ENCODE measurements around the gene EFS.

DNA sequence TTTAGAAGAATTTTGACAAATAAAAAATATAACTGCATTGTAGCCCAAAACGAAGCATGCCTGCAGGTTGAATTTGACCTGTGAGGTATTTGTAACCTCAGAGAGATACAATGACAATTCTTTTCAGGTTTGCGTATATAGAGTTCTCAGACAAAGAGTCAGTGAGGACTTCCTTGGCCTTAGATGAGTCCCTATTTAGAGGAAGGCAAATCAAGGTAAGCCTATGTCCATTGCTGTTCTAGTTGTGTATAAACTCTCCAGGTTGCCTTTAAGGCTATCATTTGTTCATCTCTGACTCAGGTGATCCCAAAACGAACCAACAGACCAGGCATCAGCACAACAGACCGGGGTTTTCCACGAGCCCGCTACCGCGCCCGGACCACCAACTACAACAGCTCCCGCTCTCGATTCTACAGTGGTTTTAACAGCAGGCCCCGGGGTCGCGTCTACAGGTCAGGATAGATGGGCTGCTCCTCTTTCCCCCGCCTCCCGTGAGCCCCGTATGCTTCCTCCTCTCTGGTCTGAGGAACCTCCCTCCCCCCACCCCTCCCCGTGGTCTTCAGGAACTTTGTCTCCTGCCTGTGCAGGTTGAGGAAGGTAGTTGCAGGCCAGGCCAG lies 41.0 kb downstream of the EFS start:
- TF ChIP-seq, protein P1, sequence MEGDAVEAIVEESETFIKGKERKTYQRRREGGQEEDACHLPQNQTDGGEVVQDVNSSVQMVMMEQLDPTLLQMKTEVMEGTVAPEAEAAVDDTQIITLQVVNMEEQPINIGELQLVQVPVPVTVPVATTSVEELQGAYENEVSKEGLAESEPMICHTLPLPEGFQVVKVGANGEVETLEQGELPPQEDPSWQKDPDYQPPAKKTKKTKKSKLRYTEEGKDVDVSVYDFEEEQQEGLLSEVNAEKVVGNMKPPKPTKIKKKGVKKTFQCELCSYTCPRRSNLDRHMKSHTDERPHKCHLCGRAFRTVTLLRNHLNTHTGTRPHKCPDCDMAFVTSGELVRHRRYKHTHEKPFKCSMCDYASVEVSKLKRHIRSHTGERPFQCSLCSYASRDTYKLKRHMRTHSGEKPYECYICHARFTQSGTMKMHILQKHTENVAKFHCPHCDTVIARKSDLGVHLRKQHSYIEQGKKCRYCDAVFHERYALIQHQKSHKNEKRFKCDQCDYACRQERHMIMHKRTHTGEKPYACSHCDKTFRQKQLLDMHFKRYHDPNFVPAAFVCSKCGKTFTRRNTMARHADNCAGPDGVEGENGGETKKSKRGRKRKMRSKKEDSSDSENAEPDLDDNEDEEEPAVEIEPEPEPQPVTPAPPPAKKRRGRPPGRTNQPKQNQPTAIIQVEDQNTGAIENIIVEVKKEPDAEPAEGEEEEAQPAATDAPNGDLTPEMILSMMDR (IDR thresholded peaks at IDR 0.05): no peak
- no peak for TF ChIP-seq POLR2A (IDR thresholded peaks at IDR 0.05)

All from thyroid gland (tissue), 4 donors.